ENCODE measurements around the gene FLVCR2. TPM values are rescaled to one million over a fixed set of nuclear protein-coding genes. Genes with fewer than 3 reads are reported as not detected.

Gene FLVCR2
- total and polyA plus RNA-seq, 2 donors, result 1.9 to 5.7 TPM

DNA sequence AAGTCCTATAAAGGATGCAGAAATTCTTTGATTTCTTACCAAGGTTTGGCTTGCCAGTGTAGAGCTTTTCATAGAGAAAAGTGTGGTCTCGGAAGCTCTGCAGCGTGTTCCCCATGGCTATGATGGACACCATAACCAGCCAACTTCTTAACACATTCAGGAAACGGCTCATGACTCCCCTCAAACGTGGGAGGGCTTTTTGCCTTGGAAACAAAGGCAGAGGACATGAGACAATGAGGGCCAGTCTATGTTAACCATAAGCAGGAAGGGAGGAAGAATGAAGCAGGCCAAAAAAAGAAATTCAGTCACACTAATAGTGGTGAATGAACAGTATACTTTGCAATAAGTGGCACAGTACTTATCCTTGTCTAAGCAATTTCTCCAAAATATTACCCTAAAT, 78.9 kb downstream of the FLVCR2 start:
- no peaks in the 10 kb centered on the region for H3K9me3 ChIP-seq (ENCODE audit: control insufficient read depth in 2 of 2, insufficient read depth in 1 of 2, low read length in 1 of 2)
- peaks cover 13 to 22% of the 10 kb centered on the region in 2 donors for H3K36me3 ChIP-seq (ENCODE audit: control insufficient read depth in 2 of 2, insufficient read depth in 2 of 2, low read length in 1 of 2)
- H3K4me1 ChIP-seq (ENCODE audit: control insufficient read depth in 2 of 2, insufficient read depth in 2 of 2, low read length in 2 of 2), result peaks cover 3 to 10% of the 10 kb centered on the region in 2 donors
- whole genome bisulfite sequencing, result 95% methylated on average over 4 of the region's 4 CpGs
- H3K4me3 ChIP-seq (ENCODE audit: low read length in 2 of 2), result no peak overlapping the region
- no peak overlapping the region for H3K27ac ChIP-seq (ENCODE audit: low read depth in 1 of 2, low read length in 1 of 2)
- DNase-seq (ENCODE audit: low read depth in 6 of 9, low spot score in 9 of 9), result no peak
- H3K27me3 ChIP-seq (ENCODE audit: control insufficient read depth in 2 of 2, insufficient read depth in 1 of 2, low read length in 1 of 2), result no peaks in the 10 kb centered on the region

DNA sequence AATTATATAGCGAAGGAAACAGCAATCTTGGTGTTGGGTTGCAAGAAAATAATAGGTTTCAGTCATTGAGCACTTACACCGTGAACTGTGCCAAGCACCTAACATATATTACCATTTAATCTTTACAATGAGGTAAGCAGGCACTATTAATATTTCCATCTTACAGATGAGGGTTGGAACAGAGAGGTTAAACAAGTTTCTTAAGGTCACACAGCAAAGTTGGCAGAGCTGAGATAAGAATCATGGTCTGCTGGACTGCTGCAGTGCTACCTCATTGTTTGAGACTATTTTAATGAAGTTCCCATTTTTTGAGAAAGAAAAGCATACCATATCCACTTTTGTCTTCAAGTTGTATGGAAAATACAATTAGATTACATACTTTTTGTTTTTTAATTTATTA, 80.5 kb downstream of the FLVCR2 start:
- 100% methylated on average over 2 of the region's 2 CpGs for WGBS
- H3K36me3 ChIP-seq (ENCODE audit: control insufficient read depth in 2 of 2, insufficient read depth in 2 of 2, low read length in 1 of 2), result peaks cover 8 to 11% of the 10 kb centered on the region in 2 donors
- H3K27me3 ChIP-seq (ENCODE audit: control insufficient read depth in 2 of 2, insufficient read depth in 1 of 2, low read length in 1 of 2), result no peaks in the 10 kb centered on the region
- H3K27ac ChIP-seq (ENCODE audit: low read depth in 1 of 2, low read length in 1 of 2), result no peak overlapping the region
- H3K4me3 ChIP-seq (ENCODE audit: low read length in 2 of 2), result no peak overlapping the region
- H3K4me1 ChIP-seq (ENCODE audit: control insufficient read depth in 2 of 2, insufficient read depth in 2 of 2, low read length in 2 of 2), result peaks cover 3 to 10% of the 10 kb centered on the region in 2 donors
- H3K9me3 ChIP-seq (ENCODE audit: control insufficient read depth in 2 of 2, insufficient read depth in 1 of 2, low read length in 1 of 2), result no peaks in the 10 kb centered on the region
- DNase-seq (ENCODE audit: low read depth in 6 of 9, low spot score in 9 of 9), result no peak

DNA sequence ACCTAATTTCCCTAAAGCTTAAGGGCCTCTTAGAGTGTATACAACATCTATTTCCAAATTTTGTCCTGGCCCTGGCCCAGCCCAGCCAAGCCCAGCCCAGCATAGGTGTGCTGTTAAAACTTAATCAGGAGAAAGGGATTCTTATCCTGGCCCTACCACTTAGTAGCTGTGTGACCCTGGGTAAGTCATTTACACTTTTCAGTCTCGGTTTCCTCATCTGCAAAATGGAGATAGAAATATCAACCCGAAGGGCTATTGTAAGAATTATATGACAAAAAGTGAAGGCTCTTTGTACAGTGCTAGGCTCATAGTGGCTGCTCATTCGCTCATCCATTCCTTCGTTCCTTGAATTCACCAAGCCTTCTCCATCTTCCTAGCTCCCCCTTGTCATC, 81.8 kb downstream of the FLVCR2 start:
- H3K27me3 ChIP-seq (ENCODE audit: control insufficient read depth in 2 of 2, insufficient read depth in 1 of 2, low read length in 1 of 2), result no peaks in the 10 kb centered on the region
- no peaks in the 10 kb centered on the region for H3K9me3 ChIP-seq (ENCODE audit: control insufficient read depth in 2 of 2, insufficient read depth in 1 of 2, low read length in 1 of 2)
- H3K4me1 ChIP-seq (ENCODE audit: control insufficient read depth in 2 of 2, insufficient read depth in 2 of 2, low read length in 2 of 2), result peaks cover 3 to 10% of the 10 kb centered on the region in 2 donors
- peak overlapping the region; percentile 84 to 92 for H3K4me3 ChIP-seq (ENCODE audit: low read length in 2 of 2)
- WGBS, result 24% methylated on average over 4 of the region's 4 CpGs
- DNase-seq (ENCODE audit: low read depth in 6 of 9, low spot score in 9 of 9), result peak in 2 of 9 donors; percentile 2 to 13
- H3K36me3 ChIP-seq (ENCODE audit: control insufficient read depth in 2 of 2, insufficient read depth in 2 of 2, low read length in 1 of 2), result peaks cover 3 to 7% of the 10 kb centered on the region in 2 donors
- H3K27ac ChIP-seq (ENCODE audit: low read depth in 1 of 2, low read length in 1 of 2), result peak overlapping the region; percentile 83 to 92

DNA sequence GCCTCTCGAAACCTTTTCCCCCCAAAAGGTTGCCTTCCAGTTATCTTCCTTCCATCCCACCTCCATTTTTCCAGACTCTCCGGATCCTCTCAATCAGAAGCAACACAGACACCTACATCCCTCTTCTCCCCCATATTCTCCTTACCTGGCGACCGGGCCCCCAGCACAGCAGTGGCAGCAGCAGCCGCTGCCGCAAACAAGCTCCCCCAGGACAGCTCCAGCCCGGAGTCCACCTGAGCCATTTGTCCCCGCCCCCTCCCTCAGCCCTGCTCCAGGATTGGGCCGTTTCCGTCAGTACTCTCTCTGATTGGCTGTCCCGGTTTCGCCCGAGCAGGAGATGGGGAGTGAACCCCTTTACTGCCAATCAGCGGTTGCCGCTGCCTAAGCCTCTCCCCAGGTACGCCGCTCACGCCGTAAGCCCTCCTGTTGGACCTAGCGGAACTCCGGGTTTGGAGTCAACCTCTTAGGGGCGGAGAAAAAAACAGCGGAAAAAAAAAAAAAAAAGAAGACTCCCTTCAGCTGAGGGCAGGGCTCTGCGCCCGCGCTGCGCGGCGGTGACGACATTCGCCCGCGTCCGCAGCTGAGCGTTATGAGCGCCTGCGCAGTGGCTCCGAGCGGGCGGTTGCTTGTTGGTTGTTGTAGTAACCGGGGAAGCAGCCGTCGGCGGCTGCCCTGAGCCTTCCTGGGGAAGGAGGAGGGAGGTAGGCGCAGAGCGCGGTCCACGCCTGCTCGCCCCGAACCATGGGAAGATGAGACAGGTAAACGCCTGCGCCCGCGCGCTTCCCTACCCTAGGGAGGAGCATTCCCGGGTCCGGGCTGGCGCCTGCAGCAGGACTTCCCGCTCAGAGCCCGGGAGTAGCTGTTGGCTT, 82.4 kb downstream of the FLVCR2 start, which contains the start of the genes ERG28 and TTLL5:
Gene ERG28 (minus strand): TSS at position 247 of the 869 bp plus-strand sequence. CDS start 3,374 bp downstream, outside the sequence.
Gene TTLL5 (plus strand): TSS at position 617 of the 869 bp plus-strand sequence. CDS start 1,904 bp downstream, outside the sequence.
- Histone ChIP-seq H3K9me3 (ENCODE audit: control insufficient read depth in 2 of 2, insufficient read depth in 1 of 2, low read length in 1 of 2) (no peaks in the 10 kb centered on the region), H3K27me3 (ENCODE audit: control insufficient read depth in 2 of 2, insufficient read depth in 1 of 2, low read length in 1 of 2) (no peaks in the 10 kb centered on the region), H3K4me1 (ENCODE audit: control insufficient read depth in 2 of 2, insufficient read depth in 2 of 2, low read length in 2 of 2) (peaks cover 3 to 10% of the 10 kb centered on the region in 2 donors), H3K27ac (ENCODE audit: low read depth in 1 of 2, low read length in 1 of 2) (peak within 1 kb of the TSS; percentile 83 to 92), H3K36me3 (ENCODE audit: control insufficient read depth in 2 of 2, insufficient read depth in 2 of 2, low read length in 1 of 2) (peaks cover 2 to 4% of the 10 kb centered on the region in 2 donors), H3K4me3 (ENCODE audit: low read length in 2 of 2) (peak within 1 kb of the TSS; percentile 84 to 92)
- peak; percentile 91 to 98 (median 96) for DNase-seq (ENCODE audit: low read depth in 6 of 9, low spot score in 9 of 9)
- under 1% methylated on average over 60 of the region's 60 CpGs for WGBS

DNA sequence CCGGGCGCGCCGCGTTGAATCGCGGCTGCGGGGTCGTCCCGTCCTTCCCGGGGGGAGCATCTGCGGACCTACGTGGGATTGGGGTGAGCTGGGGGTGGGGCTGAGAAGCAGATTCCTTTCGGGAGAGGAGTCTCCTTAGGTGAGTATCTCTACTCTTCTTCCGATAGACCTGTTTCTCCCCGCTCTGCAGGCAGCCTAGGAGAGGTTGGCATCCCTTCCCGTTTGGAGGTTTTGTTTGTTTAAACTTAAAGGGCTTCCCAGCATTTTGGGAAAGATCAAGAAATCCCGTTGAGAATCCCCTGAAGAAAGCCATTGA, 83.0 kb downstream of the FLVCR2 start:
- peak overlapping the region; percentile 80 to 92 for H3K27ac ChIP-seq (ENCODE audit: low read depth in 1 of 2, low read length in 1 of 2)
- peaks cover 3 to 10% of the 10 kb centered on the region in 2 donors for H3K4me1 ChIP-seq (ENCODE audit: control insufficient read depth in 2 of 2, insufficient read depth in 2 of 2, low read length in 2 of 2)
- peak overlapping the region; percentile 84 to 92 for H3K4me3 ChIP-seq (ENCODE audit: low read length in 2 of 2)
- peaks cover 2 to 4% of the 10 kb centered on the region in 2 donors for H3K36me3 ChIP-seq (ENCODE audit: control insufficient read depth in 2 of 2, insufficient read depth in 2 of 2, low read length in 1 of 2)
- WGBS, result under 1% methylated on average over 18 of the region's 18 CpGs
- DNase-seq (ENCODE audit: low read depth in 6 of 9, low spot score in 9 of 9), result peak in 1 of 9 donors; percentile 4
- no peaks in the 10 kb centered on the region for H3K27me3 ChIP-seq (ENCODE audit: control insufficient read depth in 2 of 2, insufficient read depth in 1 of 2, low read length in 1 of 2)
- no peaks in the 10 kb centered on the region for H3K9me3 ChIP-seq (ENCODE audit: control insufficient read depth in 2 of 2, insufficient read depth in 1 of 2, low read length in 1 of 2)

DNA sequence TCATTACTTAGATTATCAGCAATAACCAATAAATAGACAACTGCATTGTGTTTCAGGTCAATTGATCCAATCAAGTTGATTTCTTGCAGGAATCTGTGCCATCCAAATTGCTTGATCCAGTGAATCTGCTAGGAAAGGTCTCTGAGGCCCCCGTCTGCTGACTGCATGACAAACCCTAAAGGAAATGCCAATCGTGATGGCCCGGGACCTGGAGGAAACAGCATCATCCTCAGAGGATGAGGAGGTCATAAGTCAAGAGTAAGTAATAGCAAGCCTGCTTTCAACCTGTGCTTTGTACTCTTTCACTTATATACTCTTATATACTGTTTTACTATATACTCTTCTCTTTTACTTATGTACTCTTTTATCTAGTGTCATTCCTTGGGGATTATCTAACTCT, 84.5 kb downstream of the FLVCR2 start:
- H3K9me3 ChIP-seq (ENCODE audit: control insufficient read depth in 2 of 2, insufficient read depth in 1 of 2, low read length in 1 of 2), result no peaks in the 10 kb centered on the region
- H3K27ac ChIP-seq (ENCODE audit: low read depth in 1 of 2, low read length in 1 of 2), result no peak overlapping the region
- DNase-seq (ENCODE audit: low read depth in 6 of 9, low spot score in 9 of 9), result no peak
- no peaks in the 10 kb centered on the region for H3K27me3 ChIP-seq (ENCODE audit: control insufficient read depth in 2 of 2, insufficient read depth in 1 of 2, low read length in 1 of 2)
- peaks cover 0 to 3% of the 10 kb centered on the region in 2 donors for H3K36me3 ChIP-seq (ENCODE audit: control insufficient read depth in 2 of 2, insufficient read depth in 2 of 2, low read length in 1 of 2)
- 94% methylated on average over 3 of the region's 3 CpGs for WGBS
- peaks cover 3 to 10% of the 10 kb centered on the region in 2 donors for H3K4me1 ChIP-seq (ENCODE audit: control insufficient read depth in 2 of 2, insufficient read depth in 2 of 2, low read length in 2 of 2)
- no peak overlapping the region for H3K4me3 ChIP-seq (ENCODE audit: low read length in 2 of 2)

DNA sequence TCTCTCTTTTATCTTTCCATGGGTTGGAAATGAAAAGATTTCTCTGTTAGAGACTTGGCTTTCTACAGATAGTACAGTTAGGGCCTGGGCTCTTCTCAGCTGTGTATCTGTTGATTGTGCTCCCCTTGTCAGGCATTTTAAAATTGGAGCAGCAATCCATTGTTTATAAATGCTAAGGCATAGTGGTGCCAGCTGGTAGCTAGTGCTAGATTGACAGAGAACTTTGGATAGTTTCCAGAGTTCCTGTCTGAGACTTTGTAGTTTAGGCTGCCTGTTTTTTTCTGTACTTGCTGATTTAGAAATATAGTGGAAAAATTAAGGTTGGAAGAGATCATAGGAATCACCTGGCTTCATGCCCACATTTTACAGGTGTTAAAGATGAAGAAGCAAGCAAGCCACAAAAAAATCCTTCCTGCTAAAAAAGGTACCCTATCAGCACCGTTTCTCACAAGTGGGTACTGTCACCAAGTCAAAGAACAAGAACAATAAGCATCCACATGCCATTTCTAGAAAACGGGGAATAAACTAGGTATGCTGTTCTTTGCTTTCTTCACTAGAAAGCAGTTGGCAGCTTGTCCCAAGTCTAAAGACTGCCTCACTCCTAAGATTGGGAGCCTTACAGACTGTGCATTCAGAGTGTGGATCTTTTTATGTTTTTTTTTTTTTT, 88.8 kb downstream of the FLVCR2 start:
- 89% methylated on average over 2 of the region's 2 CpGs for WGBS
- Histone ChIP-seq H3K27ac (ENCODE audit: low read depth in 1 of 2, low read length in 1 of 2) (no peak overlapping the region), H3K9me3 (ENCODE audit: control insufficient read depth in 2 of 2, insufficient read depth in 1 of 2, low read length in 1 of 2) (no peaks in the 10 kb centered on the region), H3K4me1 (ENCODE audit: control insufficient read depth in 2 of 2, insufficient read depth in 2 of 2, low read length in 2 of 2) (peaks cover 0 to under 1% of the 10 kb centered on the region in 2 donors), H3K4me3 (ENCODE audit: low read length in 2 of 2) (no peak overlapping the region), H3K36me3 (ENCODE audit: control insufficient read depth in 2 of 2, insufficient read depth in 2 of 2, low read length in 1 of 2) (peaks cover 6 to 9% of the 10 kb centered on the region in 2 donors), H3K27me3 (ENCODE audit: control insufficient read depth in 2 of 2, insufficient read depth in 1 of 2, low read length in 1 of 2) (no peaks in the 10 kb centered on the region)
- no peak for DNase-seq (ENCODE audit: low read depth in 6 of 9, low spot score in 9 of 9)

DNA sequence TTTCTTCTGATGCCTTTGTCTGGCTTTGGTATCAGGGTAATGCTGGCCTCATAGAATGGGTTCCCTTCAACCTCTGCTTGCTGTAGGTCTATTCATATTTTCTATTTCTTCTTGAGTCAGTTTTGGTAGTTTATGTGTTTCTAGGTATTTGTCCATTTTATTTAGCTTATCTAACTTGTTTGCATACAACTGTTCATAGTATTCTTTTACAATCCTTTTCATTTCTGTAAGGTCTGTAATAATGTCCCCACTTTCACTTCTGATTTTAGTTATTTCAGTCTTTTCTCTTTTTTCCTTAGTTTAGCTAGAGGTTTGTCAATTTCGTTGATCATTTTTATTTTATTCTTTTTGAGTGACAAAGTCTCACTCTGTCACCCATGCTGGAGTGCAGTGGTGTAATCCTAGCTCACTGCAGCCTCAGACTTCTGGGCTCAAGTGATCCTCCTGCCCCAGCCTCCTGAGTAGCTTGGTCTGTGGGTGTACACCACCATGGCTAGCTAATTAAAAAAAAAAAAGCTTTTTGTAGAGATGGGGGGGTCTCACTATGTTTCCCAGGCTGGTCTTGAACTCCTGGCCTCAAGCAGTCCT, 94.3 kb downstream of the FLVCR2 start:
- no peaks in the 10 kb centered on the region for H3K4me1 ChIP-seq (ENCODE audit: control insufficient read depth in 2 of 2, insufficient read depth in 2 of 2, low read length in 2 of 2)
- H3K36me3 ChIP-seq (ENCODE audit: control insufficient read depth in 2 of 2, insufficient read depth in 2 of 2, low read length in 1 of 2), result peaks cover 3 to 9% of the 10 kb centered on the region in 2 donors

More for the DNA sequence above, 94.3 kb downstream of the FLVCR2 start:
- no peak for DNase-seq (ENCODE audit: low read depth in 6 of 9, low spot score in 9 of 9)
- no peaks in the 10 kb centered on the region for H3K9me3 ChIP-seq (ENCODE audit: control insufficient read depth in 2 of 2, insufficient read depth in 1 of 2, low read length in 1 of 2)
- WGBS, result 93% methylated on average over 1 of the region's 1 CpG
- H3K27me3 ChIP-seq (ENCODE audit: control insufficient read depth in 2 of 2, insufficient read depth in 1 of 2, low read length in 1 of 2), result no peaks in the 10 kb centered on the region
- no peak overlapping the region for H3K27ac ChIP-seq (ENCODE audit: low read depth in 1 of 2, low read length in 1 of 2)
- H3K4me3 ChIP-seq (ENCODE audit: low read length in 2 of 2), result no peak overlapping the region

Data from thymus (tissue), 11 donors.